Ascending aorta (tissue), 2 donors: ENCODE data around the gene FAM167B. TPM values are rescaled to one million over a fixed set of nuclear protein-coding genes. Genes with fewer than 3 reads are reported as not detected.
A peak's percentile ranks its signal among the peaks of the same experiment; 100 is the strongest.

Experiments used
- DNase-seq, 2 donors: peaks; one replicate each; pipeline ENCODE4 v3.0.0-alpha.2; 2019; ENCODE audit warnings: low spot score in 2 of 2
- H3K27ac ChIP-seq, 2 donors: fragments of 200-600 bp; sonication (generic); one replicate each; pipeline ENCODE4 v1.5.1; 2016 to 2017; ENCODE audit warnings: mild to moderate bottlenecking in 1 of 2
- H3K27me3 ChIP-seq: fragments of 200-600 bp; sonication (generic); one replicate; pipeline ENCODE4 v1.5.1; 2017
- H3K36me3 ChIP-seq, 2 donors: fragments of 200-600 bp; sonication (generic); one replicate each; pipeline ENCODE4 v1.5.1; 2016
- H3K4me1 ChIP-seq, 2 donors: fragments of 200-600 bp; sonication (generic); one replicate each; pipeline ENCODE4 v1.5.1; 2016 to 2017; ENCODE audit warnings: mild to moderate bottlenecking in 1 of 2
- H3K4me3 ChIP-seq, 2 donors: fragments of 200-600 bp; sonication (generic); one replicate each; pipeline ENCODE4 v1.5.1; 2016 to 2017; ENCODE audit warnings: mild to moderate bottlenecking in 1 of 2
- H3K9me3 ChIP-seq, 2 donors: fragments of 200-600 bp; sonication (generic); one replicate each; pipeline ENCODE4 v1.5.1; 2016
- intact Hi-C: fragments of 100-400 bp; cut with DNase I; formaldehyde crosslinking; loops from one replicate; pipeline ENCODE4 v1.15.1; 2023
- total RNA-seq: library from RNA; depleted of rRNA; stranded (reverse); fragments of >200 nt; gene quantifications from one replicate; pipeline ENCODE4 v1.1.0, GENCODE V29; 2016
- TF ChIP-seq, protein P1 (sequence below), 3 experiments: fragments of 200-600 bp in 2 of 3; fragments of 450-650 bp in 1 of 3; sonication (generic) in 2 of 3; IDR thresholded peaks; one replicate each; pipeline ENCODE4 v1.5.1; 2016 to 2019; ENCODE audit warnings: antibody characterized with exemption in 3 of 3, mild to moderate bottlenecking in 1 of 3, moderate library complexity in 1 of 3

The FAM167B gene
- total RNA-seq, 1 donor from 2014 or later = 26.1 TPM

DNA sequence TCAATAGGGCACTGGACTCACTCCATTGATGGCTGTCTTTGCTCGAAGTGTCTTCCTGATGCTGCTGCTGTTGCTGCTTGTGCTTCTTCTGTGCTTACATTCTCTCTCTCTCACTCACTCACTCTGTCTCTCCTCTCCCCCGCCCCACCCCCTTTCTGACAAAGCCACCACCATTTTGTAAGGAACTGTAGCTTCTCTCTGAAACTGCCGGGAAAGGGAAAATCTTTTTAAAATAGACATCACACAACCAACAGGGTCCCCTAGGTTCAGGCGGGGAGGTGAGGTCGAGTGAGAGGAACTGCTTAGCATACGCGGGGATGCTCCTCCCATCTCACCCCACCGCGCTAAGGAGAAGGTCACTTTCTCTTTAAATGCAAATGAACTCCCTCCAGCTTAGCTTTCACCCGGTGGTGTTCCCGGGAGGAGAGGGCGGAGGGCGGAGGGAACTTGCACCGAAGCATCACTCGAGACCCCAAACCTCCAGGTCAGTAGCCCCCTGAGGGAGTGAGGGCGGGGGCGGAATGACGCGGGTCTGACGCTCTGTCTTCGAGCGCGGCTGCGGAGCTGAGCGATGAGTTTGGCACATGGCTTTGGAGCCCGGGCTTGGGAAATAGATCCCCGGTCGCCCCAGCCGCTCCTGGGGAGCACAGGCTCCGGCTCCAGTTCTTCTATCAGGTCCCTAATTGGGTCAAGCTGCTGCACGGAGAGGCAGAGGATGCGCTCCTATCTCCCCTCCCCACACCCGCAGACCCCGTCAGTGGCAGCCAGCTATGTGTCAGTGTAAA is 46.6 kb upstream of the FAM167B start, which contains the start of gene CCDC28B:
TSS of gene CCDC28B (plus strand) at position 370 of the 785 bp plus-strand sequence. CDS start 1,341 bp downstream, outside the sequence.
- peak in 1 of 2 donors; percentile 82 for DNase-seq
- Histone ChIP-seq H3K27ac (peak within 1 kb of the TSS; percentile 66 to 68), H3K36me3 (peaks cover 15 to 32% of the 10 kb centered on the region in 2 donors), H3K4me3 (peak within 1 kb of the TSS; percentile 73 to 74), H3K27me3 (no peaks in the 10 kb centered on the region), H3K9me3 (no peaks in the 10 kb centered on the region), H3K4me1 (peaks cover 7 to 21% of the 10 kb centered on the region in 2 donors)
- intact Hi-C loops = loop anchor here (1.0 to 5.0 kb wide), 2 partner anchors 20 to 92 kb away; partner anchors contain the start of gene HDAC1
- TF ChIP-seq, protein P1, sequence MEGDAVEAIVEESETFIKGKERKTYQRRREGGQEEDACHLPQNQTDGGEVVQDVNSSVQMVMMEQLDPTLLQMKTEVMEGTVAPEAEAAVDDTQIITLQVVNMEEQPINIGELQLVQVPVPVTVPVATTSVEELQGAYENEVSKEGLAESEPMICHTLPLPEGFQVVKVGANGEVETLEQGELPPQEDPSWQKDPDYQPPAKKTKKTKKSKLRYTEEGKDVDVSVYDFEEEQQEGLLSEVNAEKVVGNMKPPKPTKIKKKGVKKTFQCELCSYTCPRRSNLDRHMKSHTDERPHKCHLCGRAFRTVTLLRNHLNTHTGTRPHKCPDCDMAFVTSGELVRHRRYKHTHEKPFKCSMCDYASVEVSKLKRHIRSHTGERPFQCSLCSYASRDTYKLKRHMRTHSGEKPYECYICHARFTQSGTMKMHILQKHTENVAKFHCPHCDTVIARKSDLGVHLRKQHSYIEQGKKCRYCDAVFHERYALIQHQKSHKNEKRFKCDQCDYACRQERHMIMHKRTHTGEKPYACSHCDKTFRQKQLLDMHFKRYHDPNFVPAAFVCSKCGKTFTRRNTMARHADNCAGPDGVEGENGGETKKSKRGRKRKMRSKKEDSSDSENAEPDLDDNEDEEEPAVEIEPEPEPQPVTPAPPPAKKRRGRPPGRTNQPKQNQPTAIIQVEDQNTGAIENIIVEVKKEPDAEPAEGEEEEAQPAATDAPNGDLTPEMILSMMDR (IDR thresholded peaks at IDR 0.05) = no peak

DNA sequence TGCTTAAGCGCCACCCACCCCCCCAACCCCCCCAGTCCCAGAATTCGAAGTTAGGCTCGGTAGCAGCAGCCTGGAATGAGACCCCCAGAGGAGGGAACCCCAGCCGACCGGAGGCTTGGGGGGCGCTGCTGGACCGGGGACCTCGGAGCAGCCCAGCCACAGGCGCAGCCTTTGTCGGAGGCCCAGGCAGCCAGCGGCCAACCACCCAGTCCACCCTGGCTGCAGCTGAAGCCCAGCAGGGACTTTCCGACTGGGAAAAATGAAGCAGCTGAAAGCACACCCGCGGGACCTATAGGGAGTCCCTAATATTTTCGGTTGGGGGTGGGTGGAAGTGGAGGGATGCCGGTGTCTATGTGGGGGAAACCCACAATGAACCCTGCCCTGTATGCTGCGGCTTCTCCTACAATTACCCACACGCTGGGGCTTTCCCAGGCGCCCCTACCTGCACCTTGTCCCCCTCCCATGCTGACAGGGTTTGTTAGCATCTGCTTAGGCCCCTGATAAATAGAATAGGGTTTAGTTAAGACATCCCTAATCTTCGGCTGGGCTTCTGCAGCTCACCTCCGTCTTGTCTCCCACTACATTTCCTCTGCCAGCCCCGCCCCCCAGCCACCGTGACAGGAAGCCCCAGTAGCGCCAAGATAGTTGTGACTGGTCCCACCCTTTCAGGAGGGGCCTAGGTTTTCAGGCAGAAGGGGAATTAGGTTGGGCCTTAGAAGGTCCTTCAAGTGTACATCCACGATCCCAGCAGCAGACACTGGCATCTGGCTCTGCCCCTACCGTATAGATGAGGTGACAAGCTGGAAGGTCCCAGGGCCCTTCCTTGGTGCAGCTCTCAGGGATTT is 45.8 kb upstream of the FAM167B start:
- H3K9me3 ChIP-seq = no peaks in the 10 kb centered on the region
- H3K4me1 ChIP-seq = peaks cover 7 to 25% of the 10 kb centered on the region in 2 donors
- H3K27ac ChIP-seq = peak overlapping the region; percentile 66 to 68
- H3K36me3 ChIP-seq = peaks cover 9 to 23% of the 10 kb centered on the region in 2 donors
- peak overlapping the region; percentile 73 to 74 for H3K4me3 ChIP-seq
- TF ChIP-seq, protein P1 (IDR thresholded peaks at IDR 0.05) = peak in 1 of 3 experiments; percentile 18
- no peaks in the 10 kb centered on the region for H3K27me3 ChIP-seq
- intact Hi-C loops = loop anchor here (5.0 kb wide), 1 partner anchor 91 kb away; the partner anchor contains the start of gene HDAC1
- DNase-seq = peak in 1 of 2 donors; percentile 84

DNA sequence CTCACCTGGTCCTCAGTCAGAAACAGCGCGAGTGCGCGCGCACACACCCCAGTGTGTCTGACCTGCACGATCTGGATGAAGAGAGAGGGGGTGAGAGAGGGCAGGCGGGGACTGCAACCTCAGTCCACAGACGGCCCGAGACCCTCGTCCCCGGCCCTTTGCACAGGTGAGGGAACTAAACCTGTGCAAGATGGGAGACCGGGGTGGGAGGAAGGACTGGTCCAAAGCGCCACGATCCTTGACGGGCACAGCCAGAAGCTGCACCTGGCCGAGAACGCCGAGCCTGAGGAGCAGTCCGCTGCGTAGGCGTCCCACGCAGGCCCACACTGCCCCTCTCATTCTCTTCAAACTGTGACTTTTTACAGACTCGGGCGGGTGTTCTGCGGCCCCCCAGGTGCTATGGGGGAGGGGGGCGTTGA is 42.1 kb upstream of the FAM167B start:
- H3K4me3 ChIP-seq = peak overlapping the region; percentile 52 to 86
- peaks cover 2 to 16% of the 10 kb centered on the region in 2 donors for H3K4me1 ChIP-seq
- DNase-seq = no peak
- intact Hi-C loops = loop anchor here (5.0 kb wide), 1 partner anchor 87 kb away; the partner anchor contains the start of gene HDAC1
- H3K27me3 ChIP-seq = no peaks in the 10 kb centered on the region
- H3K9me3 ChIP-seq = no peaks in the 10 kb centered on the region
- H3K27ac ChIP-seq = no peak overlapping the region
- H3K36me3 ChIP-seq = no peaks in the 10 kb centered on the region
- TF ChIP-seq, protein P1 (IDR thresholded peaks at IDR 0.05) = no peak

DNA sequence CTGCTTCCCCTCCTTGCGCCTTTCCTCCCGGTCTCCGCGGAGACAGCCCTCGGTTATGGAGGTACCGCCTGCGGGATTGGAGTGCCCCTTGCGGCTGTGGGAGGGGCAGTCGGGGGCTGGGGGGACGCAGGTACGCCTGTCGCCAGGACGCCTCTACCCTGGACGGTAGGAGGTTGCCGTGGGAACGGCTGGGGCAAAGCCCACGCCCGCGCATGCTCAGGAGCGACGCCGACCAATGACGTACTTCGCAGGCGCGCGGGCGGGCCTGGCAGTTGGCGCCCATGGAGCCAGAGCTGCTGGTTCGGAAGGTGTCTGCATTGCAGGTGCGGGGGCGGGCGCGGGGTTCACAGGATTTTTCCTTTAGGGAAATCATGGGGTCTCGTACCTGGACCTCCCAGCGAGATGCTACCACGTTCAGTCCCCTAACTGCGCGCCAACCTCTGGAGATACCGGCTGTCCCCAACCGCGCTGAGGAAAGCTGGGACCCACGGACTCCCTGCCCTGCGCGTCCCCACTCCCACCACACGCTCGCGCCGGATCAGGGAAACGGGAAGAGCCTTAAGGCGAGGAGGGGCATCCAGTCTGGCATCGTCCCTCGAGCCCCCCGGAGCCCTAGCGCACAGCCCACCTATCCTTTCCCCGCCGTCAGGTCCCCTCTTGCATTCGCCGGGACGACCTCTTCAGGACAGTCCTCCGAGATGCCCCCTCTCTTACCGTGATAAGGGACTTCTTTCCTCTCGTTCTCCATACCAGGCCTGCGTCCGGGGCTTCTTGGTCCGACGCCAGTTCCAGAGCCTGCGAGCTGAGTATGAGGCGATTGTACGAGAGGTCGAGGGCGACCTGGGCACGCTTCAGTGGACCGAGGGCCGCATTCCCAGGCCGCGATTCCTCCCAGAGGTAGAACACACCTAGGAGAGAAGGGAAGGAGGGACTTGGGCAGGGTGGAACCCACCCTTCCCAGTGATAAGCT is 41.3 kb upstream of the FAM167B start, which contains the start of gene IQCC:
TSS of gene IQCC (plus strand) at position 271 of the 970 bp plus-strand sequence. CDS start at position 282, 11 bp downstream.
- peak within 1 kb of the TSS; percentile 52 to 86 for H3K4me3 ChIP-seq
- TF ChIP-seq, protein P1 (IDR thresholded peaks at IDR 0.05) = no peak
- intact Hi-C loops = no loop called here
- H3K9me3 ChIP-seq = no peaks in the 10 kb centered on the region
- no peaks in the 10 kb centered on the region for H3K27me3 ChIP-seq
- no peaks in the 10 kb centered on the region for H3K36me3 ChIP-seq
- DNase-seq = peak; percentile 39 to 91
- peaks cover 0 to 15% of the 10 kb centered on the region in 2 donors for H3K4me1 ChIP-seq
- peak within 1 kb of the TSS in 1 of 2 donors; percentile 22 for H3K27ac ChIP-seq
